Heart left ventricle (tissue), 16 donors: ENCODE data around the gene KCP. TPM values are rescaled to one million over a fixed set of nuclear protein-coding genes. Genes with fewer than 3 reads are reported as not detected.
A peak's percentile ranks its signal among the peaks of the same experiment; 100 is the strongest.

ENCODE experiments used
- ATAC-seq, 4 donors: fragments of 200-7000 bp; cut with Tn5 transposase; one replicate each; pipeline ENCODE4 v1.9.1; 2020 to 2022; ENCODE audit warnings: moderate library complexity in 4 of 4, mild to moderate bottlenecking in 3 of 4, moderate number of reproducible peaks in 1 of 4
- DNase-seq, 5 donors: peaks; one replicate each; pipeline ENCODE4 v3.0.0-alpha.2; 2020
- H3K27ac ChIP-seq, 12 donors: fragments of 200-600 bp; sonication (generic) in 4 of 12; one replicate each; pipeline versions ENCODE4 v1.5.0 to v1.8.0; 2016 to 2022; ENCODE audit warnings: mild to moderate bottlenecking in 2 of 12
- H3K27me3 ChIP-seq, 9 donors: fragments of 200-600 bp; sonication (generic) in 2 of 9; one replicate each; pipeline versions ENCODE4 v1.5.1 to v1.8.0; 2016 to 2022; ENCODE audit warnings: mild to moderate bottlenecking in 3 of 9
- H3K36me3 ChIP-seq, 9 donors: fragments of 200-600 bp; sonication (generic) in 2 of 9; one replicate each; pipeline versions ENCODE4 v1.5.0 to v1.8.0; 2018 to 2022; ENCODE audit warnings: mild to moderate bottlenecking in 2 of 9
- H3K4me1 ChIP-seq, 12 donors: fragments of 200-600 bp; sonication (generic) in 4 of 12; one replicate each; pipeline versions ENCODE4 v1.5.0 to v1.8.0; 2016 to 2022; ENCODE audit warnings: mild to moderate bottlenecking in 3 of 12
- H3K4me3 ChIP-seq, 12 donors: fragments of 200-600 bp; sonication (generic) in 4 of 12; one replicate each; pipeline versions ENCODE4 v1.5.0 to v1.8.0; 2017 to 2022; ENCODE audit warnings: mild to moderate bottlenecking in 9 of 12, moderate library complexity in 4 of 12
- H3K9me3 ChIP-seq, 12 donors: fragments of 200-600 bp; sonication (generic) in 4 of 12; one replicate each; pipeline versions ENCODE4 v1.5.0 to v1.8.0; 2016 to 2022; ENCODE audit warnings: mild to moderate bottlenecking in 1 of 12
- POLR2A ChIP-seq, 2 donors: fragments of 450-650 bp; IDR thresholded peaks; one replicate each; pipeline ENCODE4 v1.6.1; 2017; ENCODE audit warnings: antibody characterized with exemption in 2 of 2, mild to moderate bottlenecking in 2 of 2, moderate library complexity in 2 of 2
- WGBS, 4 donors: extraction: QIAGEN DNeasy Blood & Tissue Kit in 2 of 4; methylation state at CpG; one replicate each; pipeline versions ENCODE4 v1.1.5 to v1.1.7; 2013 to 2018; 5-methylcytosine and 5-hydroxymethylcytosine counted together
- intact Hi-C, 10 donors: fragments of 100-400 bp; cut with DNase I; formaldehyde crosslinking; loops; one replicate each; pipeline versions ENCODE4 v1.11.1 to v1.14.2; 2022
- polyA plus RNA-seq, 2 donors: library from polyadenylated mRNA; stranded (reverse); fragments of 200-250 nt; gene quantifications; one replicate each; pipeline ENCODE4 v1.2.3, GENCODE V29; 2013
- total RNA-seq, 9 donors: library from RNA; depleted of rRNA in 2 of 9; stranded (reverse); fragments of >200 nt in 2 of 9; fragmentation: NEBNext Ultra II Directional in 3 of 9; extraction: Animal tissue kit (Norgen Biotek cat#: 25700) in 3 of 9; gene quantifications; one replicate each; pipeline versions ENCODE4 v1.1.0 to v1.2.4, GENCODE V29; 2016 to 2023
- TF ChIP-seq, protein P1 (sequence below), 12 donors: fragments of 200-600 bp; sonication (generic) in 4 of 12; IDR thresholded peaks; one replicate each; pipeline versions ENCODE4 v1.5.0 to v1.8.0; 2018 to 2022; ENCODE audit warnings: antibody characterized with exemption in 12 of 12, mild to moderate bottlenecking in 5 of 12
- donor health status: ischemic (EF 13 %, LVEDD 7.1; RV severe dilation, severe dysfunction).
- donor health status: healthy with polysubstance abuse.
- donor health status: DM: no; HTN: yes; CAD: no.
- donor health status: DM: no; HTN: no; CAD: no.
- donor health status: ischemic (EF 25% LVEDD 6.9; RV normal size, moderate dysfunction).
- donor health status: ischemic (EF 25% LVEDD 5.7; RV mildly dilated, moderate dysfunction).
- donor health status: healthy.
- donor health status: DM: yes; HTN: yes; CAD: no.
- donor health status: ischemic (EF 35%, LVEDD 5.7; RV mildly dilated, moderate dysfunction).
- donor health status: nonischemic (EF 11% LVEDD 7.7; RV severe dilation, severe dysfunction).
- donor health status: DM: yes; HTN: yes; CAD: no.
- donor health status: PGD.
- donor health status: ischemic (EF 29% LVEDD 5.4; RV normal size, mild dysfunction).
- donor health status: nonischemic (EF 23%, LVEDD 6.1; RV moderate dilation, normal function).

KCP gene
- total and polyA plus RNA-seq, 11 donors, result 0.14 to 1.3 (median 0.29) TPM; not detected in 1

DNA sequence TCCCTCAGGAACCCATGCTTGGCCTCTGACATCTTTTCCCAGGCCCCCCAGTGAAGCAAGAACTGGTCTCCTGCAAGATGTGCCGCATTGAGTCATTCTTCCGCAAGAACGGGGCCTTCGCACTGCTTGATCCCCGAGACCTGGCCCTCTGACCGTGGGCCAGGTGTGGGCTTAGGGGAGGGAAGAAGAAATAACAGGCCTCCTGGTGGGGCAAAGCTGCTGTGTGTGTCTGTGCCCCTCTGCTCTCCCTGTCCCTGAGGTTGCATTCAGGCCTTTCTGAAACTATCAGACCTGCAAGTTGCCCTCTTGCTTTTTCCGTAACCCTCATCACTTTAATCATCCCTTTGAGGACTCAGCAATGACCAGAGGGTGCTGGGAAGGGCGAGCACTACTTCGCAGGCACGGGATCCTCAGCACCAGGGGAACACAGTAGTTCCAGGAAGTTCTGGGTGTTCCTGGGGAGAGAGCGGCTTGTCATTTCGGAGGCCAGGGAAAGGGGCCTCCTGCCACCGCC is 41.8 kb downstream of the KCP start:
- peak overlapping the region; percentile 45 to 70 (median 63) for H3K4me3 ChIP-seq
- H3K27ac ChIP-seq, result peak overlapping the region in 3 of 12 donors; percentile 15 to 55 (median 38)
- peaks cover 0 to 18% (median 12%) of the 10 kb centered on the region in 9 donors for H3K36me3 ChIP-seq
- DNase-seq (no peak), ATAC-seq (peak in 2 of 4 donors; percentile 0 to 3)
- peaks cover 0 to 28% (median 15%) of the 10 kb centered on the region in 12 donors for H3K4me1 ChIP-seq
- intact Hi-C loops, result loop anchor here in 6 of 10 donors (5.0 to 10.0 kb wide), 6 partner anchors 36 to 206 kb away; partner anchors contain the start of genes CCDC136 (in 2 of the 6) and FLNC (in 1 of the 6)
- 48 to 66% (median 51%) methylated on average over 8 to 13 of the region's 13 CpGs for WGBS, 4 donors
- TF ChIP-seq, protein P1, sequence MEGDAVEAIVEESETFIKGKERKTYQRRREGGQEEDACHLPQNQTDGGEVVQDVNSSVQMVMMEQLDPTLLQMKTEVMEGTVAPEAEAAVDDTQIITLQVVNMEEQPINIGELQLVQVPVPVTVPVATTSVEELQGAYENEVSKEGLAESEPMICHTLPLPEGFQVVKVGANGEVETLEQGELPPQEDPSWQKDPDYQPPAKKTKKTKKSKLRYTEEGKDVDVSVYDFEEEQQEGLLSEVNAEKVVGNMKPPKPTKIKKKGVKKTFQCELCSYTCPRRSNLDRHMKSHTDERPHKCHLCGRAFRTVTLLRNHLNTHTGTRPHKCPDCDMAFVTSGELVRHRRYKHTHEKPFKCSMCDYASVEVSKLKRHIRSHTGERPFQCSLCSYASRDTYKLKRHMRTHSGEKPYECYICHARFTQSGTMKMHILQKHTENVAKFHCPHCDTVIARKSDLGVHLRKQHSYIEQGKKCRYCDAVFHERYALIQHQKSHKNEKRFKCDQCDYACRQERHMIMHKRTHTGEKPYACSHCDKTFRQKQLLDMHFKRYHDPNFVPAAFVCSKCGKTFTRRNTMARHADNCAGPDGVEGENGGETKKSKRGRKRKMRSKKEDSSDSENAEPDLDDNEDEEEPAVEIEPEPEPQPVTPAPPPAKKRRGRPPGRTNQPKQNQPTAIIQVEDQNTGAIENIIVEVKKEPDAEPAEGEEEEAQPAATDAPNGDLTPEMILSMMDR (IDR thresholded peaks at IDR 0.05), result no peak
- TF ChIP-seq POLR2A (IDR thresholded peaks at IDR 0.05), result no peak
- peaks cover 0 to 16% (median 0%) of the 10 kb centered on the region in 9 donors for H3K27me3 ChIP-seq
- H3K9me3 ChIP-seq, result no peaks in the 10 kb centered on the region

GRCh38 chr7:128867842-128868623 is 42.5 kb downstream of the KCP start:
- ATAC-seq (no peak), DNase-seq (no peak)
- Histone ChIP-seq H3K4me1 (peaks cover 0 to 33% (median 19%) of the 10 kb centered on the region in 12 donors), H3K27me3 (peaks cover 0 to 16% (median 0%) of the 10 kb centered on the region in 9 donors), H3K4me3 (no peak overlapping the region), H3K9me3 (no peaks in the 10 kb centered on the region), H3K36me3 (peaks cover 0 to 18% (median 12%) of the 10 kb centered on the region in 9 donors), H3K27ac (no peak overlapping the region)
- 72 to 75% (median 75%) methylated on average over 11 of the region's 11 CpGs for WGBS, 4 donors
- intact Hi-C loops, result loop anchor here in 6 of 10 donors (5.0 to 10.0 kb wide), 6 partner anchors 36 to 206 kb away; partner anchors contain the start of genes CCDC136 (in 2 of the 6) and FLNC (in 1 of the 6)
- no peak for TF ChIP-seq POLR2A (IDR thresholded peaks at IDR 0.05)

GRCh38 chr7:128867241-128867640 is 43.3 kb downstream of the KCP start:
- 93 to 95% (median 93%) methylated on average over 4 of the region's 4 CpGs for WGBS, 4 donors
- Histone ChIP-seq H3K4me1 (peaks cover 0 to 35% (median 22%) of the 10 kb centered on the region in 12 donors), H3K27me3 (peaks cover 0 to 16% (median 0%) of the 10 kb centered on the region in 9 donors), H3K36me3 (peaks cover 0 to 18% (median 12%) of the 10 kb centered on the region in 9 donors), H3K4me3 (no peak overlapping the region), H3K27ac (no peak overlapping the region), H3K9me3 (no peaks in the 10 kb centered on the region)
- no peak for DNase-seq
- ATAC-seq, result no peak
- no peak for TF ChIP-seq POLR2A (IDR thresholded peaks at IDR 0.05)
- TF ChIP-seq, protein P1 (IDR thresholded peaks at IDR 0.05), result no peak
- intact Hi-C loops, result loop anchor here in 6 of 10 donors (5.0 to 10.0 kb wide), 6 partner anchors 35 to 205 kb away; partner anchors contain the start of genes CCDC136 (in 2 of the 6) and FLNC (in 1 of the 6)

GRCh38 chr7:128865996-128866877 is 44.3 kb downstream of the KCP start:
- peaks cover 2 to 44% (median 25%) of the 10 kb centered on the region in 12 donors for H3K4me1 ChIP-seq
- H3K4me3 ChIP-seq, result no peak overlapping the region
- H3K27me3 ChIP-seq, result peaks cover 0 to 16% (median 0%) of the 10 kb centered on the region in 9 donors
- DNase-seq (no peak), ATAC-seq (no peak)
- intact Hi-C loops, result loop anchor here in 6 of 10 donors (5.0 to 10.0 kb wide), 6 partner anchors 34 to 204 kb away; partner anchors contain the start of genes CCDC136 (in 2 of the 6) and FLNC (in 1 of the 6)
- WGBS, 4 donors, result 90 to 95% (median 94%) methylated on average over 16 to 27 of the region's 27 CpGs
- H3K9me3 ChIP-seq, result no peaks in the 10 kb centered on the region
- TF ChIP-seq, protein P1 (IDR thresholded peaks at IDR 0.05), result no peak
- no peak for TF ChIP-seq POLR2A (IDR thresholded peaks at IDR 0.05)
- peaks cover 0 to 18% (median 12%) of the 10 kb centered on the region in 9 donors for H3K36me3 ChIP-seq
- no peak overlapping the region for H3K27ac ChIP-seq
